Measurements from ENCODE around the gene BET1L. TPM values are rescaled to one million over a fixed set of nuclear protein-coding genes. Genes with fewer than 3 reads are reported as not detected.

Gene BET1L
- total and polyA plus RNA-seq, 10 of the 15 experiments (the other 5 are each of a cell fraction or from before 2014, with no cell fraction given) = 6.7 to 55.4 (median 39.7) TPM

DNA sequence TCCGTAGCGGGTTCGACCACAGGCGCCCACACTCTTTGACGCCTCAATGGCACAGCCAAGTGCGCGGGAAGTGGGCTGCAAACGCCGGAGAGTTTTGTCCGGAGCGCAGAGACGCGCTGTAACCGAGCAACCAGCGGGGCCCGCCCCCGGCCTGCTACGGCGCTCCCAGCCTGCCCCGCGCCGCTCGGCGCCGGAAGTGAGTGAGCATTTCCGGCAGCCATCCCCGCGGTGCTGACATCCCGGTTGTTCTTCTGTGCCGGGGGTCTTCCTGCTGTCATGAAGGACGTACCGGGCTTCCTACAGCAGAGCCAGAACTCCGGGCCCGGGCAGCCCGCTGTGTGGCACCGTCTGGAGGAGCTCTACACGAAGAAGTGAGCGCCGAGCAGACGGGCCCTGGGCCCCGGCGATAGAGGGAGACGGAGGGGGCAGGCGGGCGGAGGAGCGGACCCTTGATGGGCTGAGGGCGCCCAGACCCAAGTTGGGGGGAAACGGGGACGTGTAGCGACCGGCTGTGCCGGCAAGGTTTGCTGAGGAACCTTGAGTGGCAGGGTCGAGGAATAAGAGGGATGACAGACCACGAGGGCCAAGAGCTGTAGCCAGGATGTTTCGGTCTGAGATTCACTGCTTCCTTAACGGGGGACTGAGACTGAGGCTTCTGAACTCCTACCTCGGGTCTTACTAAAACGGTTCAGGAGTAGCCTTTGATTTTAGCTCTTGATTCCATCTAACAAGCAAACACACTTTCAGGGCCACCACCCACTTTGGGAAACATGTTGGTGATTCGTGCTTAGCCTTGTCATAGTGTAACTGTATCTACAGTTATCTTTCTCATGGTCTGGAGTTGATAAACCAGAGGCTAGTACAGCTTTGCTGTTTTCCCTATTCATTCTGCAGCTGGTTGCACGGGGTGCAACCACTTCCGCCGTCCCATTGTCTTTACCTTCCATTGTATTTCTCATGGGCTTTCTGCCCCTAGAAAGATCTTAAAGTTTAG, 29.9 kb upstream of the BET1L start, which contains the start of gene PSMD13 (continued):
- TF ChIP-seq, protein P1, sequence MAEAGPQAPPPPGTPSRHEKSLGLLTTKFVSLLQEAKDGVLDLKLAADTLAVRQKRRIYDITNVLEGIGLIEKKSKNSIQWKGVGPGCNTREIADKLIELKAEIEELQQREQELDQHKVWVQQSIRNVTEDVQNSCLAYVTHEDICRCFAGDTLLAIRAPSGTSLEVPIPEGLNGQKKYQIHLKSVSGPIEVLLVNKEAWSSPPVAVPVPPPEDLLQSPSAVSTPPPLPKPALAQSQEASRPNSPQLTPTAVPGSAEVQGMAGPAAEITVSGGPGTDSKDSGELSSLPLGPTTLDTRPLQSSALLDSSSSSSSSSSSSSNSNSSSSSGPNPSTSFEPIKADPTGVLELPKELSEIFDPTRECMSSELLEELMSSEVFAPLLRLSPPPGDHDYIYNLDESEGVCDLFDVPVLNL (IDR thresholded peaks at IDR 0.05; ENCODE audit: low read depth, low read length) = peak; percentile 56; the same call in 1 of the 2 replicates
- TF ChIP-seq POLR2AphosphoS5 (IDR thresholded peaks at IDR 0.05; ENCODE audit: low read length) (peak; percentile 87), HCFC1 (IDR thresholded peaks at IDR 0.05; ENCODE audit: low read length) (peak; percentile 56), POLR2A (IDR thresholded peaks at IDR 0.05; ENCODE audit: low read depth, low read length) (peak; percentile 81), ZNF384 (IDR thresholded peaks at IDR 0.05; ENCODE audit: borderline replicate concordance, low read depth, low read length) (no peak), CREB1 (IDR thresholded peaks at IDR 0.05; ENCODE audit: low read depth) (no peak), NBN (IDR thresholded peaks at IDR 0.05) (peak; percentile 3; the same call in 1 of the 2 replicates), MTA2 (IDR thresholded peaks at IDR 0.05; ENCODE audit: low read depth) (no peak), ZNF274 (IDR thresholded peaks at IDR 0.05; ENCODE audit: insufficient read depth, insufficient read length) (no peak), RFX5 (IDR thresholded peaks at IDR 0.05; ENCODE audit: low read depth, low read length) (no peak)
- TF ChIP-seq, protein P2, sequence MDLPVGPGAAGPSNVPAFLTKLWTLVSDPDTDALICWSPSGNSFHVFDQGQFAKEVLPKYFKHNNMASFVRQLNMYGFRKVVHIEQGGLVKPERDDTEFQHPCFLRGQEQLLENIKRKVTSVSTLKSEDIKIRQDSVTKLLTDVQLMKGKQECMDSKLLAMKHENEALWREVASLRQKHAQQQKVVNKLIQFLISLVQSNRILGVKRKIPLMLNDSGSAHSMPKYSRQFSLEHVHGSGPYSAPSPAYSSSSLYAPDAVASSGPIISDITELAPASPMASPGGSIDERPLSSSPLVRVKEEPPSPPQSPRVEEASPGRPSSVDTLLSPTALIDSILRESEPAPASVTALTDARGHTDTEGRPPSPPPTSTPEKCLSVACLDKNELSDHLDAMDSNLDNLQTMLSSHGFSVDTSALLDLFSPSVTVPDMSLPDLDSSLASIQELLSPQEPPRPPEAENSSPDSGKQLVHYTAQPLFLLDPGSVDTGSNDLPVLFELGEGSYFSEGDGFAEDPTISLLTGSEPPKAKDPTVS (IDR thresholded peaks at IDR 0.05; ENCODE audit: low read depth, low read length) = no peak
- TF ChIP-seq, protein P3, sequence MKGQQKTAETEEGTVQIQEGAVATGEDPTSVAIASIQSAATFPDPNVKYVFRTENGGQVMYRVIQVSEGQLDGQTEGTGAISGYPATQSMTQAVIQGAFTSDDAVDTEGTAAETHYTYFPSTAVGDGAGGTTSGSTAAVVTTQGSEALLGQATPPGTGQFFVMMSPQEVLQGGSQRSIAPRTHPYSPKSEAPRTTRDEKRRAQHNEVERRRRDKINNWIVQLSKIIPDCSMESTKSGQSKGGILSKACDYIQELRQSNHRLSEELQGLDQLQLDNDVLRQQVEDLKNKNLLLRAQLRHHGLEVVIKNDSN (IDR thresholded peaks at IDR 0.05; ENCODE audit: borderline replicate concordance, extremely low read length, insufficient read depth, low read depth, low read length) = no peak
- TF ChIP-seq, protein P4, sequence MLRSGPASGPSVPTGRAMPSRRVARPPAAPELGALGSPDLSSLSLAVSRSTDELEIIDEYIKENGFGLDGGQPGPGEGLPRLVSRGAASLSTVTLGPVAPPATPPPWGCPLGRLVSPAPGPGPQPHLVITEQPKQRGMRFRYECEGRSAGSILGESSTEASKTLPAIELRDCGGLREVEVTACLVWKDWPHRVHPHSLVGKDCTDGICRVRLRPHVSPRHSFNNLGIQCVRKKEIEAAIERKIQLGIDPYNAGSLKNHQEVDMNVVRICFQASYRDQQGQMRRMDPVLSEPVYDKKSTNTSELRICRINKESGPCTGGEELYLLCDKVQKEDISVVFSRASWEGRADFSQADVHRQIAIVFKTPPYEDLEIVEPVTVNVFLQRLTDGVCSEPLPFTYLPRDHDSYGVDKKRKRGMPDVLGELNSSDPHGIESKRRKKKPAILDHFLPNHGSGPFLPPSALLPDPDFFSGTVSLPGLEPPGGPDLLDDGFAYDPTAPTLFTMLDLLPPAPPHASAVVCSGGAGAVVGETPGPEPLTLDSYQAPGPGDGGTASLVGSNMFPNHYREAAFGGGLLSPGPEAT (IDR thresholded peaks at IDR 0.05; ENCODE audit: low read depth) = peak; percentile 49; the same call in 1 of the 2 replicates
- TF ChIP-seq, protein P5, sequence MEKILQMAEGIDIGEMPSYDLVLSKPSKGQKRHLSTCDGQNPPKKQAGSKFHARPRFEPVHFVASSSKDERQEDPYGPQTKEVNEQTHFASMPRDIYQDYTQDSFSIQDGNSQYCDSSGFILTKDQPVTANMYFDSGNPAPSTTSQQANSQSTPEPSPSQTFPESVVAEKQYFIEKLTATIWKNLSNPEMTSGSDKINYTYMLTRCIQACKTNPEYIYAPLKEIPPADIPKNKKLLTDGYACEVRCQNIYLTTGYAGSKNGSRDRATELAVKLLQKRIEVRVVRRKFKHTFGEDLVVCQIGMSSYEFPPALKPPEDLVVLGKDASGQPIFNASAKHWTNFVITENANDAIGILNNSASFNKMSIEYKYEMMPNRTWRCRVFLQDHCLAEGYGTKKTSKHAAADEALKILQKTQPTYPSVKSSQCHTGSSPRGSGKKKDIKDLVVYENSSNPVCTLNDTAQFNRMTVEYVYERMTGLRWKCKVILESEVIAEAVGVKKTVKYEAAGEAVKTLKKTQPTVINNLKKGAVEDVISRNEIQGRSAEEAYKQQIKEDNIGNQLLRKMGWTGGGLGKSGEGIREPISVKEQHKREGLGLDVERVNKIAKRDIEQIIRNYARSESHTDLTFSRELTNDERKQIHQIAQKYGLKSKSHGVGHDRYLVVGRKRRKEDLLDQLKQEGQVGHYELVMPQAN (conservative IDR thresholded peaks at IDR 0.05) = peak; percentile 97
- TF ChIP-seq, protein P6, sequence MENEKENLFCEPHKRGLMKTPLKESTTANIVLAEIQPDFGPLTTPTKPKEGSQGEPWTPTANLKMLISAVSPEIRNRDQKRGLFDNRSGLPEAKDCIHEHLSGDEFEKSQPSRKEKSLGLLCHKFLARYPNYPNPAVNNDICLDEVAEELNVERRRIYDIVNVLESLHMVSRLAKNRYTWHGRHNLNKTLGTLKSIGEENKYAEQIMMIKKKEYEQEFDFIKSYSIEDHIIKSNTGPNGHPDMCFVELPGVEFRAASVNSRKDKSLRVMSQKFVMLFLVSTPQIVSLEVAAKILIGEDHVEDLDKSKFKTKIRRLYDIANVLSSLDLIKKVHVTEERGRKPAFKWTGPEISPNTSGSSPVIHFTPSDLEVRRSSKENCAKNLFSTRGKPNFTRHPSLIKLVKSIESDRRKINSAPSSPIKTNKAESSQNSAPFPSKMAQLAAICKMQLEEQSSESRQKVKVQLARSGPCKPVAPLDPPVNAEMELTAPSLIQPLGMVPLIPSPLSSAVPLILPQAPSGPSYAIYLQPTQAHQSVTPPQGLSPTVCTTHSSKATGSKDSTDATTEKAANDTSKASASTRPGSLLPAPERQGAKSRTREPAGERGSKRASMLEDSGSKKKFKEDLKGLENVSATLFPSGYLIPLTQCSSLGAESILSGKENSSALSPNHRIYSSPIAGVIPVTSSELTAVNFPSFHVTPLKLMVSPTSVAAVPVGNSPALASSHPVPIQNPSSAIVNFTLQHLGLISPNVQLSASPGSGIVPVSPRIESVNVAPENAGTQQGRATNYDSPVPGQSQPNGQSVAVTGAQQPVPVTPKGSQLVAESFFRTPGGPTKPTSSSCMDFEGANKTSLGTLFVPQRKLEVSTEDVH (IDR thresholded peaks at IDR 0.05; ENCODE audit: low read depth, partially characterized antibody) = peak; percentile 94
- TF ChIP-seq, protein P7, sequence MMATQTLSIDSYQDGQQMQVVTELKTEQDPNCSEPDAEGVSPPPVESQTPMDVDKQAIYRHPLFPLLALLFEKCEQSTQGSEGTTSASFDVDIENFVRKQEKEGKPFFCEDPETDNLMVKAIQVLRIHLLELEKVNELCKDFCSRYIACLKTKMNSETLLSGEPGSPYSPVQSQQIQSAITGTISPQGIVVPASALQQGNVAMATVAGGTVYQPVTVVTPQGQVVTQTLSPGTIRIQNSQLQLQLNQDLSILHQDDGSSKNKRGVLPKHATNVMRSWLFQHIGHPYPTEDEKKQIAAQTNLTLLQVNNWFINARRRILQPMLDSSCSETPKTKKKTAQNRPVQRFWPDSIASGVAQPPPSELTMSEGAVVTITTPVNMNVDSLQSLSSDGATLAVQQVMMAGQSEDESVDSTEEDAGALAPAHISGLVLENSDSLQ (IDR thresholded peaks at IDR 0.05) = peak; percentile 72
- TF ChIP-seq, protein P8, sequence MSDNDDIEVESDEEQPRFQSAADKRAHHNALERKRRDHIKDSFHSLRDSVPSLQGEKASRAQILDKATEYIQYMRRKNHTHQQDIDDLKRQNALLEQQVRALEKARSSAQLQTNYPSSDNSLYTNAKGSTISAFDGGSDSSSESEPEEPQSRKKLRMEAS (IDR thresholded peaks at IDR 0.05; ENCODE audit: low read depth, low read length) = no peak

All from GM12878 (cell line).